ENCODE results near the gene UBAP2. TPM values are rescaled to one million over a fixed set of nuclear protein-coding genes. Genes with fewer than 3 reads are reported as not detected.

Gene UBAP2
- total RNA-seq, 1 donor from 2014 or later: 52.2 TPM

GRCh38 chr9:33959725-33960124, 89.0 kb downstream of the UBAP2 start:
- Mint-ChIP-seq H3K27me3 (ENCODE audit: low read depth) (no peaks in the 10 kb centered on the region), H3K36me3 (peaks cover 20% of the 10 kb centered on the region), H3K9me3 (no peaks in the 10 kb centered on the region), H3K27ac (no peak overlapping the region), H3K4me1 (no peaks in the 10 kb centered on the region), H3K4me3 (no peak overlapping the region)
- DNase-seq (ENCODE audit: low spot score in 2 of 2, unreplicated experiment in 2 of 2): no peak
- TF ChIP-seq CTCF (IDR thresholded peaks at IDR 0.05; ENCODE audit: unreplicated experiment): no peak

- no peaks in the 10 kb centered on the region for H3K9me3 Mint-ChIP-seq
- no peak for DNase-seq (ENCODE audit: low spot score in 2 of 2, unreplicated experiment in 2 of 2)
- no peaks in the 10 kb centered on the region for H3K27me3 Mint-ChIP-seq (ENCODE audit: low read depth)
- peaks cover 33% of the 10 kb centered on the region for H3K36me3 Mint-ChIP-seq
- TF ChIP-seq CTCF (IDR thresholded peaks at IDR 0.05; ENCODE audit: unreplicated experiment): no peak
- no peak overlapping the region for H3K4me3 Mint-ChIP-seq
- H3K4me1 Mint-ChIP-seq: no peaks in the 10 kb centered on the region
- no peak overlapping the region for H3K27ac Mint-ChIP-seq
Observed at GRCh38 chr9:33956544-33956943, 92.1 kb downstream of the UBAP2 start.

- no peak for TF ChIP-seq CTCF (IDR thresholded peaks at IDR 0.05; ENCODE audit: unreplicated experiment)
- Mint-ChIP-seq H3K4me3 (no peak overlapping the region), H3K27ac (no peak overlapping the region), H3K4me1 (no peaks in the 10 kb centered on the region), H3K36me3 (peaks cover 45% of the 10 kb centered on the region), H3K9me3 (peaks cover 3% of the 10 kb centered on the region), H3K27me3 (ENCODE audit: low read depth) (no peaks in the 10 kb centered on the region)
- DNase-seq (ENCODE audit: low spot score in 2 of 2, unreplicated experiment in 2 of 2): no peak
Observed at GRCh38 chr9:33952066-33952465, 96.6 kb downstream of the UBAP2 start.

- Mint-ChIP-seq H3K9me3 (peaks cover 3% of the 10 kb centered on the region), H3K27ac (no peak overlapping the region), H3K36me3 (peaks cover 44% of the 10 kb centered on the region), H3K27me3 (ENCODE audit: low read depth) (no peaks in the 10 kb centered on the region), H3K4me1 (no peaks in the 10 kb centered on the region), H3K4me3 (no peak overlapping the region)
- no peak for TF ChIP-seq CTCF (IDR thresholded peaks at IDR 0.05; ENCODE audit: unreplicated experiment)
- DNase-seq (ENCODE audit: low spot score in 2 of 2, unreplicated experiment in 2 of 2): no peak
Observed at GRCh38 chr9:33950371-33950770, 98.3 kb downstream of the UBAP2 start.

GRCh38 chr9:33946779-33947535, 101.7 kb downstream of the UBAP2 start:
- Mint-ChIP-seq H3K36me3 (peaks cover 51% of the 10 kb centered on the region), H3K27me3 (ENCODE audit: low read depth) (no peaks in the 10 kb centered on the region), H3K9me3 (peaks cover 3% of the 10 kb centered on the region), H3K27ac (no peak overlapping the region), H3K4me1 (no peaks in the 10 kb centered on the region), H3K4me3 (no peak overlapping the region)
- no peak for DNase-seq (ENCODE audit: low spot score in 2 of 2, unreplicated experiment in 2 of 2)
- TF ChIP-seq CTCF (IDR thresholded peaks at IDR 0.05; ENCODE audit: unreplicated experiment): no peak
